GM19193 (cell line): Measurements from ENCODE around the gene CCDC180.

Experiments
- POLR2A ChIP-seq: IDR thresholded peaks from 4 replicates; pipeline ENCODE4 v1.6.1; 2011; ENCODE audit not compliant: insufficient read depth, insufficient read length; ENCODE audit errors: extremely low read depth

Gene CCDC180

DNA sequence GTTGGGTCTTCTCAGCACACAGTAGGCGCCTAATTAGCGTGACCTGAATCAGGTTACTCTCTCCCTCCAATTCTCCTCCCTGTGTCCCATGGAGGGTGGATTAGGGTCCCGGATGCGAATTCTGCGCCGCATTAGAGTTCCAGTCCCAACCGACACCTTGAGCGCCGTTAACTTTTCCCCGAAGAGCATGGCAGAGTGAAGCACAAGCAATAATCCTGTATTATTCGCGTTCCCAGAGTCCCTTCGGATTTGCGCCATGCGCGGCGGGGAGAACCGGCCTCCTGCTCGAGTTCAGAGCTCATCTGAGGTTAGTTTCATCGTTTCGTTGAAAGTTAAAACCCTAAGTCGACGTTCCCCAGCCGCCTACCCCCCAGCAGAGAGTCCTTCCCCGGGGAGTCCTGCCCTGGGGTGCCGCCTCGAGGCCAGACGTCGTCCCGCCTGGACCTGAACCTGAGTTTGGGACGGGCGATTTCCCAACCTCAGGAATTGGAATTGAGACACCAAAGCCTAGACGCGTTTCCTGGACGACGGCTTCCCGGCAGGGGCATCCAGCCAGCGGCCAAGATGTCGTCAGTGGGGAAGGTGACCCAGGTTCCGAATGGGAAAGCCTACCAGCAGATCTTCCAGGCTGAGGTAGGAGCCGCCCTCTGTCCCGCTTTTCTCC, at the start of gene CCDC180:
Gene CCDC180, plus strand, starts transcription at position 160 of the 664 bp plus-strand sequence. Its CDS starts 405 bp downstream, at position 565.
- no peak for TF ChIP-seq POLR2A

DNA sequence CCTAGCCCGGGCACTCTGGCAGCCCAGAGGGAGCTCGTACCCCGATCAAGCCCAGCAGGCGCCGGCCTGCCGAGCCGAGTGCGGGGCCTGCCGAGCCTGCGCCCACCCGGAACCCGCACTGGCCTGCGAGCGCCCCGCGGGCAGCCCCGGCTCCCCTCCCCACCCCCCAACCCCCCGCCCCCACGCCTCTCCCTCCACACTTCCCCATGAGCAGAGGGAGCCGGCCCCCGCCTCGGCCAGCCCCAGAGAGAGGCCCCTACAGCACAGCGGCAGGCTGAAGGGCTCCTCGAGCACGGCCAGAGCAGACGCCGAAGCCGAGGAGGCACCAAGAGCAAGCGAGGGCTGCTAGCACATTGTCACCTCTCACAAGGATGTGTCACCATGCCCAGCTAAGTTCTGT, 36.2 kb upstream of the CCDC180 start:
- no peak for TF ChIP-seq POLR2A

DNA sequence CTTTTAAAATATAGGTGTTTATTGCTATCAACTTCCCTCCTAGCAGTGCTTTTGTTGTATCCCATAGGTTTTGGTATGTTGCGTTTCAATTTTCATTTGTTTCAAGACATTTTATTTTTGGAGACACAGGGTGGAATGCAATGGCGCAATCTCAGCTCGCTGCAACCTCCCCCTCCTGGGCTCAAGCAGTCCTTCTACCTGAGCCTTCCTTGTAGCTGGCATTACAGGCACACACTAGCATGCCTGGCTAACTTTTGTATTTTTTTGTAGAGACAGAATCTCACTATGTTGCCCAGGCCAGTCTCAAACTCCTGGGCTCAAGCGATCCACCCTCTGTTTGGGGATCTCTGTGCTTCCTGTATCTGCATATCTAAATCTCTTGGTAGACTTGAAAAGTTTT, 35.4 kb upstream of the CCDC180 start:
- TF ChIP-seq POLR2A = no peak

DNA sequence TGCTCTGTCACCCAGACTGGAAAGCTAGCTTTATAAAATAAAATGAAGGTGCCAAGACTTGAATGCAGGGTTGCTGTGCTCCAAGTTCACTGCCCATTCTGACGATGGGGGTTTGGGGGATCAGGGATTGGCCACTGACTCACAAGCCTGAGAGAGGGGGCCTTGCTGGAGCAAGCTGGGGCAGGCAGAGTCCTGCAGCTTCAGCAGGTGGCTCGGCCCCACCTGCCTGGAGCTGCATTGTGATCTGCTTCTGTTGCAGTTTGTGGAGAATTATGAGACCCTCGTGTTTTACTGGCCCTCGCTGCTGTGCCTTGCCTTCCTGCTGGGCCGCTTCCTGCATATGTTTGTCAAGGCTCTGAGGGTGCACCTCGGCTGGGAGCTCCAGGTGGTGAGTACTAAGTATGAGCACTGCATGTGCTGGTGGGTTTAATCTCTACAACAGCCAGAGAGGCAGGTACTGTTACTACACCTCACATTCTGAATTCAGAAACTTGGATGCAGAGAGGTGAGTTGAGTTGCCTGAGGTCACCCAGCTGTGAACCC, 31.1 kb upstream of the CCDC180 start:
- no peak for TF ChIP-seq POLR2A

DNA sequence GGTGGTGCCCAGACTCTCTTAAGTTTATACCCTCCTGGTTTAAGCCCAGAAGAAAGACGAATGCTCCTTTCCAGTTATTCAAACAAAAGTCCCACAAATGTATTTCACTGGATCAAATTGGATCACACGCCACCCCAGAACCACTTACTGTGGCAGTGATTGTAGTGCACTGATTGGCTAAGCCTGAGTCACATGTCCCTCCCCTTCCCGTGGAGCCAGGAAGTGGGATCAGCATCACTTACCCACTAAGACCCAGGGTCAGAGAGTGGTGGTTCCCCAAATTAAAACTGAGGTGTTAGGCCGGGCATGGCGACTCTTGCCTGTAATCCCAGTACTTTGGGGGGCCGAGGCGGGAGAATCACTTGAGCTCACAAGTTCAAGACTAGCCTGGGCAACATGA, 29.5 kb upstream of the CCDC180 start:
- TF ChIP-seq POLR2A = no peak

DNA sequence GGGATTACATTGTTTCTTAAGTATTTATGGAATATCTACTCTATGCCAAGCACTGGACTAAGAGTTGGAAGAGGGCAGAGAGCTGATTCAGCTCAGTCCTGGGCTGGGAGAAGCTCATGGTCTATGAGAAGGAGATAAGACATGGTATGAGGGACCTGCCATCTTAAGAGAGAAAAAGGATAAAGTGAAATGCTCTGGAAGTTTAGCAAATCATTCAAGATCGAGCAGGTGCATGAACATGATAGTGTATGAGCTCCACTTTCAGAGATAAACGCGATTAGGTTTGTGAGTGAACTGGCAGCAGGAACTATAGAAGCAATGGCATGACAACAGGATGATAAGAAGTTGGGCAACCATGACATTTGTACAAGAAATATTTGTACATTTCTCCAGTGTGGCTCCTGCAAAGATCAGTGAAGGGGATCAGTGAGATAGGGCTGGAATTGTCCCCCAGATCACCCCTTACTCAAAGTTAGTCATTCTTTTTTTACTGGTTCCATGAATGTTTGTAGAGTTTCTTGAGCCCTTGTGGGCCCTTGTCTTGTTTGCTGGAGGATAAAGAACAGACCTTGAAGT, 26.6 kb upstream of the CCDC180 start:
- TF ChIP-seq POLR2A = no peak

DNA sequence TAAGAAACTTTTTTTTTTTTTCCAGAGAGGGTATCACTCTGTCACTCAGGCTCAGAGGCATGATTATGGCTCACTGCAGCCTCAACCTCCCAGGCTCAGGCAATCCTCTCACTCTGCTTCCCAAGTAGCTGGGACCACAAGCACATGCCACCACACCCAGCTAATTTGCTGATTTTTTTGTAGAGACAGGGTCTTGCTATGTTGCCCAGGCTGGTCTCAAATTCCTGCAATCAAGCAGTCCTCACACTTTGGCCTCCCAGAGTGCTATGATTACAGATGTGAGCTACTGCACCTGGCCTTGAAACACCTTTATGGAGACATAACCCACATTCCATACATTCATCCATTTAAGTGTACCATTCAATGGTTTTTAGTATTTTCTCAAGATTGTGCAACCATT, 23.7 kb upstream of the CCDC180 start:
- no peak for TF ChIP-seq POLR2A

DNA sequence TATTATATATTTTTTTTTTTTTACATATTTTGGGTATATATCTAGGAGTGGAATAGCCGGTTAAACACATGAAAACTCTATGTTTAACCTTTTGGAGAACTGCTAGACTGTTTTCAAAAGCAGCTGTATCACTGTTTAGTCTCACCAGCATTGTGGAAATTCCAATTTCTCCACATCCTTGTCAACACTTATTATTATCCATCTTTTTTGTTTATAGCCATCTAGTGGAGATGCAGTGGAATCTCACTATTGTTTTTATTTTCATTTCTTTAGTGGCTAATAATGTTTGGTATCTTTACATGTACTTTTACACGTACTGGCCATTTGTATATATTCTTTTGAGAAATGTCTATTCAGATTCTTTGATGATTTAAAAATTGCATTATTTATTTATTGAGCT, 22.7 kb upstream of the CCDC180 start:
- no peak for TF ChIP-seq POLR2A

DNA sequence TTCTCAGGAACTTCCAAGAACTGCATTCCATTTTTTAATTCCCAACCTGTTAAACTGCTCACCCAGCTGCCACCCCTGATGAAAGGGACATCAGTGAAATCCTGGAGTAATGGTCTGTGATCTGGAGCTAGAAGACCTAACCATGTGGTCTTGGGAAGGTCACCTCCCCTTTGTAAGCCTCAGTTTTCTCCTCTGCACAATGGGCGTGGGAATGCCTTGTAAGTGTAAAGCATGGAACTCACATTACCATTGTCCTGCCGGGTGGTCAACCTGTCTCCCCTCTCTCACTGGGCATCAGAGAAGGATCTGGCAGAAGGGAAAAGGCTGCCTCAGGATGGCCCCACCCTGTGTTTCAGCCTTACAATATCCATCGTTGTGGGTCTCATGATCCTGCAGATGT, 15.3 kb upstream of the CCDC180 start:
- TF ChIP-seq POLR2A = no peak

DNA sequence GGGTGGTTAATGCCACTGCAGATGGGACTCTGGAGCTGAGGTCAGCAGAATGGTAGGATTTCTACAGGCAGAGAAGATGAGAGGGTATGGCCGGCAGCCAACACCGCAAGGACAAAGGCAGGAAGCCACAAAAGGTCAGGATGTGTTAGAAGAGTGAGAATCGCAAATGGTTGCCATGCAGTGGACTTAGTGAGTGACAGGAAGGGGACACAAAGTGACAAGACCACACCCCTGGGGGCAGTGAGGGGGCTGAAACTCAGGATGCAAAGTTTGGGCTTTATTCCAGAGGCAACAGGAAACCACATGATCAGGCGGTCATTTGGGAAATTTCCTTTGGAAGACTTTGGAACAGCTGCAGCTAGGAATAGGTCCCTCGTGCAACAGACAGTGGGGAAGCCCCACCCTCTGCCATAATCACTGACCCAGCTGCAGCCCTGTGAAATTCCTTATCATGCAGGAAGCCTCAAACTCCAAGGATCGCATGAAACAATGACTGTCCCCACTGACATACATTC, 14.2 kb upstream of the CCDC180 start:
- no peak for TF ChIP-seq POLR2A

DNA sequence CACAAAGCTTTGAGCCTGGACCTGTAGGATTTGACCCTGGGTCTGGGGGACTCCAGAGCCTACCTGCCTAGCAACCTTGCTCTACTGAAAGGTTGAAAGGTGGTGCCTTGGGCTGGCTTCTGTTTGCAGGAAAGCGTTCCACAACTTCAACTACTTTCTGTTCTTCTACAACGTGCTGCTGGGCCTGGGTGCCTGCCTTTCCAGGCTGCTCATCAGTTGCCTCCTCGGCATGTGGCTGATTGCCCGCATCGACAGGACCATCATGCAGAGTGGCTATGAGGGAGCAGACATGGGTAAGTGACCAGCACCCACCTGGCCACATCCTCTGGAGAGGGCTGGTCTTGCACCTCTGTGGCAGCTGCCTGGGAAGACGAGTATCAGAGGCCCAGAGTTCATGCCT, 13.6 kb upstream of the CCDC180 start:
- no peak for TF ChIP-seq POLR2A

DNA sequence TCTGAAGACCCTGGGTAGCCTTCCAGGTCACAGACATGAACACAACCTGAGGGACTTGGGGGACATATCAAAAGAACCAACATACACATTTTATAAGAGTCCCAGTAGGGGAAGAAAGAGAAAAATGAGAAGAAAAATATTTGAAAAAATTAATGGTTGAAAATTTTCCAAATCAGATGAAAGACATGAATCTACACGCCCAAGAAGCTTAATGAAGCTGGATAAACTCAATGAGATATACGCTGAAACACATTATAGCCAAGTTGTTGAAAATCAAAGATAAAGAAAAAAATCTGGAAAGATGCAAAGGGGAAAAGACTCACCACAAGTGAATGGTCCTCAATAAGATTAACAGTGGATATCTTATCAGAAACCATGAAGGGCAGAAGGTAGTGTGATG, 9.6 kb upstream of the CCDC180 start:
- no peak for TF ChIP-seq POLR2A

DNA sequence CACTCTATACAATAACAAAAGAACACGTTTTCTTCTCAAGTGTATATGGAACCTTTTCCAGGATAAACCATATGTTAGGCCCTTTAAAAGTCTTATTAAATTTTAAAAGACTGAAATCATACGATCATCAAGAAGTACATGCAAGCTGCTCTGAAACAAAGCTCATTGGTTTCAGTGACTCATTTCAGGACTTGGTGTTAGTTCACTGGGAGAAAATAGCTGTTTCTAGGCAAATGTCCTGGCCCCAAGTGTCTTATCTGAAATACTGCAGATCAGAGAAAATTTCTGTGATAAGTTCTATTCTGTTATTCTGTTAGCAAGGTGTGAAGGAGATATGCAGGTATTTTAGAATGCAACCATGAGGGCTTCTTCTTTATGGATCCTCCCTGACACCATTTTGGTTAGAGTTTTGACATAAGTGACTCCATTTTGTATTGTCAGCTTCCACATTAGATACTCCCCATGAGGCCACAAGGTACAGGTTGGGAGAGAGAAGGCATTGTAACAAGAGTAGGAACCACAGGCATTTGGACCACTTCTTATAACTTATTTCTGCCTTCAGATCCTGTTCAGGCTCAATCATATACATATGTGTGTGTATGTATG, 7.5 kb upstream of the CCDC180 start:
- no peak for TF ChIP-seq POLR2A

DNA sequence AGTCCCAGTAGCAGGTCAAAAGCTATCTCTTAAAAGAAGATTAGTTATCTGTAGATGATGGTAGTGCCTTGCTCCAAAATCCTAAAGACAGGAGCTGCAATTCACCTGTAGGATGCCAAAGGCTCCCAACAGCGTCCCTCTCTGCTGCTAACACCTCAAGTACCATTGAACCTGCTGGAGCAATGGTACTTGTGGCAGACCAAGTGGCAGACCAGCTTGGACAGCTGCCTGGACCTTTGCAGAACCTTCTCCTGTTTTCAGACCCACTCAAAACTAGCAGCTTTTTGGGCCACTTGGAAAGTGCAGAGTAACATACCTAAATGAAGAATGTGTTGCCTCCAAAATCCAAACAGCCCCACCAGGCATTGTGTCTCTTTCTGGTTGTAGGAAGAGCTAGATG, 6.9 kb upstream of the CCDC180 start:
- no peak for TF ChIP-seq POLR2A

DNA sequence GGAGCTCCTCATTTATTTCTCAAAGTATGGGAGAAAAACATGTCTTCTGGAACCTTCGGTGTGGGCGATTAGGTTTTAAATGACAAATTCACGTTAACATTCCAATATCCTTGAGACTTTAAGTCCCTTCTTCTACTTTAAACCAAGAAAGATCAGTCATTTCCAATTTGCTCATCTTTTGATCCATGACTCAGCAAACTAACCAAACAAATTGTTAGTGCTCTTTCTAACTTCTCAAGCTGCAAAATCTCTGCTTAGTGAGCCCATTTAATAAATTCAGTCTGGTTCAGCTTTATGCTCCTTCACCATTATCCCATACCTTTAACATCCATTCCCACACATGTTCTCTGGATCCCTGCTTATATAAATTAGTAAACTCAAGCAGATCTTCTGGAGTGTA, 5.5 kb upstream of the CCDC180 start:
- TF ChIP-seq POLR2A = no peak

DNA sequence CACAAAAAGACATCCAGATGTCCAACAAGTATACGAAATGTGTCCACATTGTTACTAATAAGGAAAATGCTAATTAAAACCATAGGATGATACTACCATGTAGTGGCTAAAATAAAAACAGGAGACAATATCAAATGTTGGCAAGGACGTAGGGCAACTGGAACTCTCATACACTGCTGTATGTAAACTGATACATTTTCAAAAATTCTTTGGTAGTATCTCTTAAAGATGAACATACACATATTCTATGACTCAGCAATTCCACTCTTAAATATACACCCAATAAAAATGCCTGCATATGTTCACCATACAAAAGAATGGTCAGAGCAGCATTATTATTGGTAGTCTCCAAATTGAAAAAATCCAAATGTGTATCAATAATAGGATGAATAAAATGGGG, 2.9 kb upstream of the CCDC180 start:
- no peak for TF ChIP-seq POLR2A
